GM12873 (cell line): ENCODE results near the gene EPN3.

Experiments
- TF ChIP-seq, protein P1 (sequence below): IDR thresholded peaks from 2 replicates; pipeline ENCODE4 v1.5.1; 2012; ENCODE audit warnings: low read depth, mild to moderate bottlenecking, moderate library complexity, low read length, control low read depth; ENCODE audit not compliant: insufficient read depth; ENCODE audit errors: missing control alignments

EPN3 gene

DNA sequence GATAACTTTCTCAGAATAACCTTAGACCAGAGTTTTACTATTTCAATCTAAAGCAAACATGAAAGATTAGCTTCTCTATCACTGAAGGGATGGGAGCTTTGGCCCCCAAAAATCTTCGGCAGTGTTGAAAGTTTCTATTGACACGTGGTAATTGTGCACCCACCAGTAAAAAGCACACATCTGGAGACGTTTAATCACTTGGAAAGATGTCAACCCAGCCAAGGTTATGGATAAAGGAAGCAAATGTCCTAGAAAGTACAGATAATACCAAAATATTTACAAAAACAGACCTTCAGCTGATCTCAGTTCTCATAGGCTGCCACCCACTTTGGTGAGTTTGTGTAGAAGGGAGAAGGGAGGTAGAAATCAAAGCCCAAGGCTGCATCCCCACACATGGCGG is 19.0 kb upstream of the EPN3 start:
- TF ChIP-seq, protein P1, sequence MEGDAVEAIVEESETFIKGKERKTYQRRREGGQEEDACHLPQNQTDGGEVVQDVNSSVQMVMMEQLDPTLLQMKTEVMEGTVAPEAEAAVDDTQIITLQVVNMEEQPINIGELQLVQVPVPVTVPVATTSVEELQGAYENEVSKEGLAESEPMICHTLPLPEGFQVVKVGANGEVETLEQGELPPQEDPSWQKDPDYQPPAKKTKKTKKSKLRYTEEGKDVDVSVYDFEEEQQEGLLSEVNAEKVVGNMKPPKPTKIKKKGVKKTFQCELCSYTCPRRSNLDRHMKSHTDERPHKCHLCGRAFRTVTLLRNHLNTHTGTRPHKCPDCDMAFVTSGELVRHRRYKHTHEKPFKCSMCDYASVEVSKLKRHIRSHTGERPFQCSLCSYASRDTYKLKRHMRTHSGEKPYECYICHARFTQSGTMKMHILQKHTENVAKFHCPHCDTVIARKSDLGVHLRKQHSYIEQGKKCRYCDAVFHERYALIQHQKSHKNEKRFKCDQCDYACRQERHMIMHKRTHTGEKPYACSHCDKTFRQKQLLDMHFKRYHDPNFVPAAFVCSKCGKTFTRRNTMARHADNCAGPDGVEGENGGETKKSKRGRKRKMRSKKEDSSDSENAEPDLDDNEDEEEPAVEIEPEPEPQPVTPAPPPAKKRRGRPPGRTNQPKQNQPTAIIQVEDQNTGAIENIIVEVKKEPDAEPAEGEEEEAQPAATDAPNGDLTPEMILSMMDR = no peak

DNA sequence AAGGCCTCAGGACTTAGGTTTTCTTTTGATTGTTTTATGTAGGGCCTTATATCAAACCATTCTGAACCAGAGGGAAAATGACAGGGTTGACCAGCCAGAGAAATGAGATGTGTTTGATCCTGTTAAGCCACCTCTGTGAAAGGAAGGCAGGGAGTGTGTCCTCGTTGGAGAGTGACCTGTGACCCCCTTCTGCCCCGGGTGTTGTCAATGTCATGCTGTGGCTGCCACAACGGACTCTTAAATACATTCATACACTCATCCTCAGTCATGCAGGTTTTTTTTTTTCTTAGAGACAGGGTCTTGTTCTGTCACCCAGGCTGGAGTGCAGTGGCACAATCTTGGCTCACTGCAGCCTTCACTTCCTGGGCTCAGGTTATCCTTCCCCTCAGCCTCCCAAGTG is 18.1 kb upstream of the EPN3 start:
- TF ChIP-seq, protein P1 = no peak

DNA sequence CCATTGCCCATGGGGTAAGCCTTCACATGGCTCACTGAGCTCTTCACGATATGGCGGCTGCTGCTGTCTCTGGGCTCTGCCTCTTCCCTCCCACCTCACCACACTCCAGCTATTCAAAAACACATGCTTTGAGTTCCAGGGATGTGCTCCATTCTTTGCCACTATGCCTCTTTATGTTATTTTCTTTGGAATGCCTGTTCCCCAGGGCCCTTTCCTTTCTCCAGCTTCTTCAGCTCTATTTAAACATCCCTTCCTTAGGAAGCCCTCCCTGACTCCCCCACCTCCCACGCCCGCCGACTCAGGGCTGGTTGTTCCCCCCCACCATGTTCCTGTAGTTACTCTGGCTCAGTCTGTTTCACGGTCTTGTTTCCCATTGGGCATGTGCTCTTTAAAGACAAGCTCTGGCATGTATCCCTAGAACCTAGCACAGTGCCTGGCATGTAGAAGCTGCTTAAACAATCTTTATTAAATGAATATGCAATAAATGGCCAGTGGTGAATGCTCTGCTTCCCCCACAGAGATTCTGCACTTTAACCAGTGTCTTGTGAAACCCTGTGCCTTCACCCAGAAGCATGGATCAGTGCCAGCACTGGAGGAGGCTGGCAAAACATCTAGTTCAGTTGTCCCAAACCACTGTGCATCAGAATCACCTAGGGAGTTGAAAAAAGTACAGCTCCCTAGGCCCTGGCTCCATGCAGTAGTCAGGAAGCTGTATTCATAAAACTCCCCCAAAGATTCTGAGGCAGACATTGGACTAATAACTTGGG is 17.4 kb upstream of the EPN3 start:
- TF ChIP-seq, protein P1 = no peak

GRCh38 chr17:50517011-50517410 is 15.5 kb upstream of the EPN3 start:
- TF ChIP-seq, protein P1 = no peak

- TF ChIP-seq, protein P1 = no peak
Observed at GRCh38 chr17:50517504-50518383, 14.8 kb upstream of the EPN3 start.

- TF ChIP-seq, protein P1 = no peak
Observed at GRCh38 chr17:50518384-50519023, 14.0 kb upstream of the EPN3 start.
